ENCODE measurements around the gene BOLA2. TPM values are rescaled to one million over a fixed set of nuclear protein-coding genes. Genes with fewer than 3 reads are reported as not detected.
"Not testable (repeated sequence)": the region's sequence is repeated elsewhere in the genome, so short reads cannot be mapped to it uniquely, and the experiment has no call there.

Gene BOLA2
- total and polyA plus RNA-seq, 4 experiments from 2014 or later: 10.9 to 28.3 (median 17.5) TPM

GRCh38 chr16:29460647-29461030 is 6.5 kb upstream of the BOLA2 start:
- H3K27me3 ChIP-seq (ENCODE audit: insufficient read depth, low read length); H3K27ac Mint-ChIP-seq; DNase-seq; H3K4me1 Mint-ChIP-seq; H3K4me3 Mint-ChIP-seq; CTCF ChIA-PET (ENCODE audit: partially characterized antibody); POLR2A ChIA-PET (ENCODE audit: partially characterized antibody); H3K27me3 Mint-ChIP-seq; H3K4me3 ChIP-seq (ENCODE audit: low read length in 2 of 2); H3K9me3 ChIP-seq (ENCODE audit: control insufficient read depth in 1 of 2, low read length in 2 of 2); H3K4me1 ChIP-seq (ENCODE audit: insufficient read depth, low read length); H3K36me3 ChIP-seq (ENCODE audit: insufficient read depth, low read length); H3K27ac ChIP-seq (ENCODE audit: low read depth, low read length); intact Hi-C loops (cut with micrococcal nuclease); H3K36me3 Mint-ChIP-seq; H3K9me3 Mint-ChIP-seq: not testable (repeated sequence)

GRCh38 chr16:29459706-29460646 is 5.8 kb upstream of the BOLA2 start, which contains the start of gene SULT1A4:
Gene SULT1A4 (plus strand): TSS chr16:29459913. CDS start chr16:29461386, 1,473 bp downstream.
- intact Hi-C loops (cut with micrococcal nuclease); H3K4me3 Mint-ChIP-seq: not testable (repeated sequence)

GRCh38 chr16:29457660-29458059 is 3.5 kb upstream of the BOLA2 start:
- POLR2A ChIA-PET (ENCODE audit: partially characterized antibody); H3K27ac Mint-ChIP-seq; H3K27ac ChIP-seq (ENCODE audit: low read depth, low read length); H3K27me3 Mint-ChIP-seq; H3K36me3 Mint-ChIP-seq; H3K4me3 ChIP-seq (ENCODE audit: low read length in 2 of 2); H3K27me3 ChIP-seq (ENCODE audit: insufficient read depth, low read length); H3K36me3 ChIP-seq (ENCODE audit: insufficient read depth, low read length); H3K4me3 Mint-ChIP-seq; intact Hi-C loops (cut with micrococcal nuclease); H3K9me3 ChIP-seq (ENCODE audit: control insufficient read depth in 1 of 2, low read length in 2 of 2); DNase-seq; H3K4me1 ChIP-seq (ENCODE audit: insufficient read depth, low read length); CTCF ChIA-PET (ENCODE audit: partially characterized antibody); H3K4me1 Mint-ChIP-seq; H3K9me3 Mint-ChIP-seq: not testable (repeated sequence)

More at GRCh38 chr16:29459706-29460646, 5.8 kb upstream of the BOLA2 start, which contains the start of gene SULT1A4:
- DNase-seq; POLR2A ChIA-PET (ENCODE audit: partially characterized antibody); CTCF ChIA-PET (ENCODE audit: partially characterized antibody); H3K36me3 Mint-ChIP-seq; H3K4me1 Mint-ChIP-seq; H3K27ac Mint-ChIP-seq; H3K4me1 ChIP-seq (ENCODE audit: insufficient read depth, low read length); H3K9me3 ChIP-seq (ENCODE audit: control insufficient read depth in 1 of 2, low read length in 2 of 2); H3K27me3 ChIP-seq (ENCODE audit: insufficient read depth, low read length); H3K4me3 ChIP-seq (ENCODE audit: low read length in 2 of 2); H3K27ac ChIP-seq (ENCODE audit: low read depth, low read length); H3K36me3 ChIP-seq (ENCODE audit: insufficient read depth, low read length); H3K9me3 Mint-ChIP-seq; H3K27me3 Mint-ChIP-seq: not testable (repeated sequence)

GRCh38 chr16:29454828-29455227 is 677 bp upstream of the BOLA2 start:
- H3K4me3 Mint-ChIP-seq; POLR2A ChIA-PET (ENCODE audit: partially characterized antibody); intact Hi-C loops (cut with micrococcal nuclease); DNase-seq; H3K4me1 Mint-ChIP-seq; H3K36me3 ChIP-seq (ENCODE audit: insufficient read depth, low read length); H3K4me3 ChIP-seq (ENCODE audit: low read length in 2 of 2); CTCF ChIA-PET (ENCODE audit: partially characterized antibody); H3K27ac Mint-ChIP-seq; H3K36me3 Mint-ChIP-seq; H3K9me3 Mint-ChIP-seq; H3K27me3 Mint-ChIP-seq; H3K27ac ChIP-seq (ENCODE audit: low read depth, low read length); H3K27me3 ChIP-seq (ENCODE audit: insufficient read depth, low read length); H3K9me3 ChIP-seq (ENCODE audit: control insufficient read depth in 1 of 2, low read length in 2 of 2); H3K4me1 ChIP-seq (ENCODE audit: insufficient read depth, low read length): not testable (repeated sequence)

GRCh38 chr16:29453754-29454153 is 397 bp downstream of the BOLA2 start:
- H3K9me3 Mint-ChIP-seq; H3K27ac Mint-ChIP-seq; POLR2A ChIA-PET (ENCODE audit: partially characterized antibody); H3K4me3 ChIP-seq (ENCODE audit: low read length in 2 of 2); H3K36me3 ChIP-seq (ENCODE audit: insufficient read depth, low read length); DNase-seq; H3K27ac ChIP-seq (ENCODE audit: low read depth, low read length); H3K27me3 ChIP-seq (ENCODE audit: insufficient read depth, low read length); H3K27me3 Mint-ChIP-seq; intact Hi-C loops (cut with micrococcal nuclease); H3K4me3 Mint-ChIP-seq; H3K9me3 ChIP-seq (ENCODE audit: control insufficient read depth in 1 of 2, low read length in 2 of 2); CTCF ChIA-PET (ENCODE audit: partially characterized antibody); H3K36me3 Mint-ChIP-seq; H3K4me1 ChIP-seq (ENCODE audit: insufficient read depth, low read length); H3K4me1 Mint-ChIP-seq: not testable (repeated sequence)

GRCh38 chr16:29425390-29425789 is 28.8 kb downstream of the BOLA2 start:
- CTCF ChIA-PET (ENCODE audit: partially characterized antibody); POLR2A ChIA-PET (ENCODE audit: partially characterized antibody); H3K9me3 Mint-ChIP-seq; H3K27me3 Mint-ChIP-seq; H3K4me1 ChIP-seq (ENCODE audit: insufficient read depth, low read length); H3K27ac Mint-ChIP-seq; H3K36me3 ChIP-seq (ENCODE audit: insufficient read depth, low read length); H3K4me3 ChIP-seq (ENCODE audit: low read length in 2 of 2); H3K4me1 Mint-ChIP-seq; intact Hi-C loops (cut with micrococcal nuclease); H3K27ac ChIP-seq (ENCODE audit: low read depth, low read length); DNase-seq; H3K4me3 Mint-ChIP-seq; H3K9me3 ChIP-seq (ENCODE audit: control insufficient read depth in 1 of 2, low read length in 2 of 2); H3K27me3 ChIP-seq (ENCODE audit: insufficient read depth, low read length): not testable (repeated sequence)
- H3K36me3 Mint-ChIP-seq: peaks cover 4 to 13% of the 10 kb centered on the region in 2 donors

GRCh38 chr16:29423587-29423986 is 30.6 kb downstream of the BOLA2 start:
- H3K27me3 ChIP-seq (ENCODE audit: insufficient read depth, low read length); H3K27ac ChIP-seq (ENCODE audit: low read depth, low read length); H3K27ac Mint-ChIP-seq; intact Hi-C loops (cut with micrococcal nuclease); H3K4me1 Mint-ChIP-seq; H3K4me1 ChIP-seq (ENCODE audit: insufficient read depth, low read length); H3K27me3 Mint-ChIP-seq; H3K36me3 Mint-ChIP-seq; DNase-seq; H3K9me3 Mint-ChIP-seq; POLR2A ChIA-PET (ENCODE audit: partially characterized antibody); H3K9me3 ChIP-seq (ENCODE audit: control insufficient read depth in 1 of 2, low read length in 2 of 2); H3K4me3 Mint-ChIP-seq; H3K36me3 ChIP-seq (ENCODE audit: insufficient read depth, low read length); H3K4me3 ChIP-seq (ENCODE audit: low read length in 2 of 2); CTCF ChIA-PET (ENCODE audit: partially characterized antibody): not testable (repeated sequence)
